SH-SY5Y (cell line): ENCODE results near the gene ILRUN.

Source experiments
- GATA2 ChIP-seq: IDR thresholded peaks from 2 replicates; pipeline ENCODE4 v1.6.1; 2011; ENCODE audit warnings: mild to moderate bottlenecking, low read depth, low read length
- GATA3 ChIP-seq: IDR thresholded peaks from 2 replicates; pipeline ENCODE4 v1.6.1; 2011; ENCODE audit warnings: low read depth, mild to moderate bottlenecking, low read length, moderate library complexity

DNA sequence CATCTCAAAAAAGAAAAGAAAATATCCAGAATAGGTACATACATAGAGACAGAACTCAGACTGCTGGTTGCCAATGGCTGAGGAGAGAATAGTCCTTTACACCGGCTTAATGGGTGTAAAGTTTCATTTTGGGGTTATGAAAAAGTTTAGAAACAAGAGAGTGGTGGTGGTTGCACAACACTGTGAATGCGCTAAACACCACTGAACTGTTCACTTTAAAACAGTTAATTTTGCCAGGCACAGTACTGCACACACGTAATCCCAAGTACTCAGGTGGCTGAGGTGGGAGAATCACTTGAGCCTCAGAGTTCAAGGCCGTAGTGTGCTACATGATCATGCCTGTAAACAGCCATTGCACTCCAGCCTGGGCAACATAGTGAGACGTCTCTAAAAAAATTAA lies 7.6 kb downstream of the ILRUN start:
- TF ChIP-seq GATA2: no peak
- TF ChIP-seq GATA3: no peak
